CD4-positive, alpha-beta T cell treated with Interleukin-4 for 1 hour (primary cell): ENCODE data around the gene TBX5.
"Not testable (repeated sequence)": the region's sequence is repeated elsewhere in the genome, so short reads cannot be mapped to it uniquely, and the experiment has no call there.

Source experiments
- DNase-seq, 2 donors: peaks; one replicate each; pipeline ENCODE4 v3.0.0-alpha.2; 2020 to 2022

The TBX5 gene

DNA sequence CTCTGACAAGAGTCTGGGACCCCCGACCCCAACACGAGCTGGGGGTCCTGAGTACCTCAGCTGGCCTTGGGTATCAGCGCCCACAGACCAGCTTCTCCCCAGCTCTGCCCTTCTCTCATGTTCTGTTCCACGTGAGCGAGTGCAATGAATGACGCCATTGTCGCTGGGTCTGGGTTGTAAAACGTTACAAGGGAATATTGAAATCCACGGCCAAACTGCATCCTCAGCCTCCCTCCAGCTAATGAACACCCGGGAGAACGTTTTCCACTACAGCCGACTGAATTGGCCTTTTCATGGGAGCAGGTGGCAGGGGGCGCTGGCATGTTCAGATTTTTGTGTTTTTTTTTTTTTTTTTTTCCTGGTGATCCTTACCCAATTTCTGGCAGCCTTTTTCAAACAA, 34.7 kb downstream of the TBX5 start:
- no peak for DNase-seq

DNA sequence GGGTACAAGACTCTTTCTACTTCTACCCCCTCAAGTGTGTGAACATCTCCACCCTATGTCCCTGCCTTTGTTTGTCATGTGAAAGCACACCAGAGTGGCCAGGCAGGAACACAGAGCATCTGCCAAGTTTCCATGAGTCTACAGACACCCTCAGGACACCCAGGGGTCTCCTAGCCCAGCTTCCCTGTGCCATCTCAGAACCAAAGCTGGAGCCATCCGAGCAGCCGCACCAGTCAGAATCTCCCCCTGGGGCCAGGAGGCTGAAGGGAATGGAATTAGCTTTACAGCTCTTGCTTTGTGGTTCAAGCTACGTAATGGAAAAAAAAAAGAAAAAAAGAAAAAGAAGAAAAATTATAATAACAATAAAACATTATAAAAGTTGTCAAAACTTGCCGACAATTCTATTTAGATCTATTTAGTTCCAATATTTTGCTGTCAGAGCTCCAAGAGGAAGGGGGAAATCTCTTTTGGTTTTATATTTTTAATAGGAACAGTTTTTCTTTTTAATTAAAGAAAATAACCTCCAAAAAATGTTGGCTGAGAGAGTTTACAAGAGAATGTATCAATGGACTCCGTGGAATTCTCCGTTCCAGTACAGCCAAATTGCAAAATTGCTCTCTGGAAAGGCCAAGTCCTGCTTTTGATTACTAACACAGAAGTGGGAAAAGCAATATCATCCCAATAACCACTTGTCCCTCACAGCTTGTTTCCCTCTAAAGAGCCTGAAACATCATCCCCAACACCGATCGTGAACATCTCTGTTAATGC, 37.1 kb downstream of the TBX5 start:
- no peak for DNase-seq

DNA sequence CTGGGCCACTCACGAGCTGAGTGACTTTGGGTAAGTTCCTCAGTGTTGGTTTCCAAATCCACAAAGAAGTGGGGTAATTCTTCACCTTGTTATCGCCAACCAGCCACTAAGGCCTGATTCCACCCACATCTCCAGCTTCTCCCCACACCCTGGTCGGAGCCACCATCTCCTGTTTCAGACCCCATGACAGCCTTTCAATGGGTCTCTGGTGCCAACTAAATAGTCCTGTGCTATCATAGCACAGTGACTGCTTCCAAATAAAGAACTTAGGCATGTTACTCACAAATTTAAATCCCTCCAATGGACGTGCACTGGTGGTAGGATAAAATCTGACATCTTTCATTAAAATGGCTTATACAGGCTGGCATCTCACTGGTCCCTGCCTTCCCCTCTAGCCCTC, 44.0 kb downstream of the TBX5 start:
- no peak for DNase-seq

DNA sequence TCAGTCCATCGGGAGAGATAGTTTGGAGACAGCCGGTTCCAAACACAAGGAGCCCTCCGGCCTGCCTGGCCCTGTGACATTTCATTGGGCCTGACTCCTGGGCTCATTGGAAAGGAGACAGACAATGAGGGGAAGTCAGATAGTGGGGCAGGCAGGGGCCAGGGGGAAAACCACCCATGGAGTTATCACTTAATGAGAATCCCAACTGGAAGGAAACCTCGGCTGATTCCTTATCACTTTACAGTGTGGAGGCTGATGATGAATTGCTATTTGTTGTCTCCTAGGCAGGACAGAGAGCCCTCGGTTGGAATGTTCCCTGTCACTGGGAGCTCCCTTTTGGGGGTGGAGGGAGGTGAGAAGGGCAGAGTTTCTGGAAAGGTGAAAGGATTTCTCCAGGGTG, 44.4 kb downstream of the TBX5 start:
- no peak for DNase-seq

DNA sequence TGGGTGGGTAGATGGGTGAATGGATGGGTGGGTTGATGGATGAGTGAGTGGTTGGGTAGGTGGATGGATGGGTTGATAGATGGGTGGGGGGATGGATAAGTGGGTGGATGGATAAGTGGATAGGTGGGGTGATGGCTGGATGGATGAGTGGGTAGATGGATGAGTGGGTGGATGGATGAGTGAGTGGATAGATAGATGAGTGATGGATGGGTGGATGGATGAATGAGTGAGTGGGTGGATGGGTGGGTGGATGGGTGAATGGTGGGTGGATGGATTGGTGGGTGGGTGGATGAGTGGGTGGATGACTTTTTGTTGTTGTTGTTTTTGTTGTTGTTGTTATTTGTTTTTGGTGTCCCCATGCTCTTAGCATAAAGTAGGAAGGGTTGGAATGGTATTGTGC, 45.5 kb downstream of the TBX5 start:
- no peak for DNase-seq

DNA sequence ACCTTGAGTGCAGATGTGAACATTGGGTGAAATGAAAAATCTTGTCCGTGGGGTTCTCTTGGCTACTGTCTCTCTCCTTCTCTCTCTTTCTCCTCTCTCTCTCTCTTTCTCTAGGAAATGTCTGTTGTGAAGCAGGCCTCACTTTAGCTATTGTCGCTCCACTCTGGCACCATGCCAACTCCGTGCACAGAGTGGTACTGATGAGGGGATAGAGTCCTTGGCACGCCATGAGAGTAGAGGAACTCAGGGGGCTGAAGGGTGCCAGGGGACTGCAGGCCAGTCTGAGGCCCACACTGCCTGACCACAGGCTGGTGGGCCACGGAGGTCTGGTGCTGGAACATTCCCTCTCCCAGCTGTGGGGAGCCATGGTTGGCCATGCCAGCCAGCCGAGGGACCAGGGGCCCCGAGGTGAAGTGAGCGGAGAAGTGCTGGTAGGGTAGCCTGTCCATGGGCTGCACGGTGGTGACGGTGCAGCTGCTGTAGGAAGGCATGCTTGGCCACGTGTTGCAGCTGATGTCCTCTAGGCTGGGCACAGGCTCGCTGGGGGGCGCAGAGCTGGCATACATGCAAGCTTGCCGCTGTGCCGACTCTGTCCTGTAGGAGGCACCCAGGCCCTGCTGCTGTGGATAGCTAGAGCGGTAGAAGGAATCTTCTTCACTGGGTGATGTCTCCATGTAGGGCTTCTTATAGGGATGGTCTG, 50.4 kb downstream of the TBX5 start:
- DNase-seq: no peak

DNA sequence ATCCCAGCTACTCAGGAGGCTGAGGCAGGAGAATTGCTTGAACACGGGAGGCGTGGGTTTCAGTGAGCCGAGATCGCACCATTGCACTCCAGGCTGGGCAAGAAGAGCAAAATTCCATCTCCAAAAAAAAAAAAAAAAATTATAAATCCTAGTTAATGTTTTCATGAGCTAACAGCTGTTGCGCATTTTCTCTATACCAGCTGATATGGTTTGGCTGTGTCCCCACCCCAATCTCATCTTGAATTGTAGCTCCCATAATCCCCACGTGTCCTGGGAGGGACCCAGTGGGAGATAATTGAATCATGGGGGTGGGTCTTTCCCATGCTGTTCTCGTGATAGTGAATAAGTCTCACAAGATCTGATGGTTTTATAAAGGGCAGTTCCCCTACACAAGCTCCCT, 56.7 kb downstream of the TBX5 start:
- not testable (repeated sequence) for DNase-seq

DNA sequence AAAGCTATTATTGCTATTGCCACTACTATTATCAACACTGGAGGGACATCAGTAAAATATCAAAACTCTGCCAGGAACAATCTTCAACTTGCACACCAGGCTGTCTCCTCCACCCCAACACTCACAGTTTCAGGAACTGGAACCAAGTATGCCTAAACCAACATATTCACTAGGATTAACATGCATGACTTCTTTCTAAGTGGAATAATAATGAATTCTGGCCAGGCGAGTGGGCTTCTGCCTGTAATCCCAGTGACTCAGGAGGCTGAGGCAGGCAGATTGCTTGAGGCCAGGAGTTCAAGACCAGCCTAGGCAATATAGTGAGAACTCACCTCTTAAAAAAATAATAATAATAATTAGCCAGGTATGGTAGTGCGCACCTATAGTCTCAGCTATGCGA, 58.1 kb downstream of the TBX5 start:
- DNase-seq: no peak

DNA sequence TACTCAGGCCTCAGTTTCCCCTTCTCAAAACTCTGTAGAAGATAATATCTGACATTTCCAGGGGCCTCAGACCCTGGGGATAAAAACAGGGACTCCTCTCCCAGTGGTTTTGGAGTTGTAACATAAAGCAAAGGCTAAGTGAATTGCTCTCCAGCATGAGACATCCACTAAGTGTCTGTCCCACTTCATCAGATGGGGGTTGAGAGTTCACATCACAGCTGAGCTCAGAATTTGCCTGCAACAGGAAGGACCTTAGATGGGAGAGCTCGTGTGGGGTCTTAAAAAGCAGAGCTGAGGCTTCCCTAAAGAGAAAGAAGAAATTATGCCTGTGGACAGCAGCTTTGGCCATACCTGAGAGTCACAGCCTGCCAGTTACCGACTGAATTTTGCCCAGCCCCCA, 61.1 kb downstream of the TBX5 start:
- no peak for DNase-seq

DNA sequence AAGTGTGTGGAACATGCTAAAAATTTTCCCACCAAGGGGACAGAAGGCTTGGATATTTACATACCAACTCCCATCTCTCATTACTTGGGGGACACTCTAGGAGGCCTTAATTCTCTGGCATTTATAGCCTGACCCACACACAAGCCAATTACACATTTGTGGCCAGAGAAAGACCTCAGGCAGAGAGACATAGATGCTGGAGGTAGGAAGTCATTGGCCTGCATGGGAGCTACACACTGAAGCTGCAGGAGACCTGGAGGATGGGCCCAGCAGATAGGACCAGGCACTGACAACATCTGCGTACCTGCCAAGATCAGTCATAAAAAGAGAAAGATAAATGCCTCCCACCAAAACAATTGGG, 61.7 kb downstream of the TBX5 start:
- DNase-seq: no peak

DNA sequence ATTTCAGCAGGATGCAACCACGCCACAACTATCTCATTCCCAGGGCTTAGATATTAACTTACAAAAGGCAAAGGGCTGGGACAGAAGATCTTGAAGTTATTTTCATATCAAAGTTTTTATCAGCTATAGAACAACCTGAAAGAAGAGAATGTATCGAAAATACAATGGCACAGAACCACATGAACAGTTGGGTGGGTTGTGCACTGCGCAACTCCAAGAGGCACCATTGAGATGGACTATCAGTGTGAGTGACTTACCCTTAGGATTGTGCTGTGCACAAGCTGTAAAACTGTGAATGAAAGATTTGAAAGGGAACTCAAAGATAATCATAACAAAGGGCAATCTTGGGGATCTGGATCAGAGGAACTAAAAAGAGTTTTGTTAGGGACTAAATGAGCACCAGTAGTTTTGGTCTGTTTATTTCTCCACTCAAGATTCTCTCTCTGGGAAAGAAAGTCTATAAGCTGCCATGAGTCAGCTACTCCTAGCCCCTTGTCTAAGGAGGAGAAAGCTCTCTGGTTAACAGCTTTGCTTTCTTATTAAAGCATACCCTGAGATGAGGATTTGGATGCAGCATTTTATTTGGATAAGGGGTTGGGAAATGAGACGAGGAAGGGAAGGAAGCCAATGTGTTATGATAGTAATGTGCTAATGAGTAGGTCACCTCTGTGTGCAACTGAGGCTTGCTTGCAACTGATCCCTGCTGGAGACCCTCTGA, 62.2 kb downstream of the TBX5 start:
- no peak for DNase-seq

DNA sequence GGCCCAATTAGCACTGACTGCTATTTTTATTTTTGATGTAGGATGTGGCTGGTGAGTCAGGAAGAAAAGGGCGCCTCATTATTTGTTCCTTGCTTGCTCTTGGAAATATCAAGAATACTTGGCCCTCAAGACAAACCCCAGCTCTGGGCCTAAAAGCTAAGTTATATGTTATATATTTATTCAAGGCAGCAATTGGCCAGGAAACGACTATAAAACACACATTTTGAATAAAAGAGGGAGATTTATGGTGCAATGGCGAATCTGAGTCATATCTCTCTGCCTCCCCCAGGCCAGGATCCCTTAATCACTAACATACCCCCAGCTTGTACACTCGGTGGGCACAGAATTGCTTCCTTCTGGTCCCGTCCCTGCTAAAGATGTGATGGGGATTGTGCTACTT, 63.3 kb downstream of the TBX5 start:
- no peak for DNase-seq

DNA sequence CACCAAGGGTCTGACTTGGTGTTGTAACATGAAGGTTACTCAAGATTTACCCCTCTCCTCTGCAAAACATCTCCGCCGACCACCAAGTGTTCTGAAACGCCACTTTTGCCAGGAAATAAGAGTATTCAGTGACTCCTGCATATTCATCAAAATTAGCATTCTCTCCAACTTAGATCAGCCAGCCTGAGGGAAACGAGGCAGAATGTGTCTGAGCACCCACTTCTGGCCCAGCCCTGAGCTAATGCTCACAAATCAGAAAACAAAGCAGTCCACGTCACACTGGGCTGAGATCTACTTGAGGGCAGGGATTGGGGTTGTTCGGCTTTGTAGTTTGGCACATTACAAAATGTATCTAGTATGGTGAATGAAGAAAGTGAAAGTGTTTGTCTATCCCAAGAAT, 64.3 kb downstream of the TBX5 start:
- DNase-seq: no peak

DNA sequence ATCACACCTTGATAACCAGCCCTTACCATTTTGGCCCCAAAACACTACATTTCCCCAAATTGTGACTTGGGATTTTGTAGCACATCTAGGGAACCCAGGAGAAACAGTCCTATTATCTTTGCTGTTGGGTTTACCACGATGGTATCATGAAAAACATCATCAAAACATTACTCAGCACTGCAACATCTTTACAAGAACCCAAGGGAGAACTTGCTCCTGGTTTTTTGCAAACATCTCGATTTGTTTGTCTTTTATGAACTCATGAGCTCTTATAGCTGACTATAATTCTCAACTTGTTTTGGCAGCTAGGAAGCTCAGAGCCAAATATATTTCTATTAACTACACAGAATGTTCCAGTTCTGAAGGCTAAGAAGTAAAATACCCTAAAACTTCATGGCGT, 65.7 kb downstream of the TBX5 start:
- DNase-seq: no peak

DNA sequence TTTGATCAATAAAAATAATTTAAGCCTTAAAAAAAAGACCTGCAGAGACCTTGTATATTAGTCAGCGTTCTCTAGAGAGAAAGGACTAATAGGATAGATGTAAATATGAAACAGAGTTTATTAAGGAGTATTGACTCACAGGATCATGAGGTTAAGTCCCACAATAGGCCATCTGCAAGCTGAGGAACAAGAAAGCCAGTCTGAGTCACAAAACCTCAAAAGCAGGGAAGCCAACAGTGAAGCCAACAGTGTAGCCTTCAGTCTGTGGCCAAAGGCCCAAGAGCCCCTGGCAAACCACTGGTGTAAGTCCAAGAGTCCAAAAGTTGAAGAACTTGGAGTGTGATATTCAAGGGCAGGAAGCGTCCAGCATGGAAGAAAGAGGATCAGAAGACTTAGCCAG, 66.3 kb downstream of the TBX5 start:
- DNase-seq: no peak

DNA sequence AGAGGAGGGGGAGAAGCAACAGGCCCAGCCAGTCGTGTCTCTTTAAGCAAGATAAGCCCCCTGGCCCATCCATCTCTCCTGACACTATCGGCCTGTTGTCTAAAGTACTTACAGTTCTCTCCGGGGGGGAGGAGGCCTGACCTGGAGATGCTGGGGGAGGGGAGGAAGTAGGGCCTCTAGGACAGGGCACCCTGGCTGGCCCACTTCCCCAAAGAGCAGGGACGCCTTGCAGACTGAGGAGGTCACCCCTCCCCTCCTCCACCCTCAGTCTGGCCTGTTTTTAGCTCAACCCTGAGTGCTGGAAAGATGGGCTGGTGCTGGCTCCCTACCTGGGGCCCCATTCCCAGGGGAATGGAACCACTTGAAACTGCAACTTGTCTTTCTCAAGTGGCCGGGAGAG, 70.3 kb downstream of the TBX5 start:
- DNase-seq: no peak

DNA sequence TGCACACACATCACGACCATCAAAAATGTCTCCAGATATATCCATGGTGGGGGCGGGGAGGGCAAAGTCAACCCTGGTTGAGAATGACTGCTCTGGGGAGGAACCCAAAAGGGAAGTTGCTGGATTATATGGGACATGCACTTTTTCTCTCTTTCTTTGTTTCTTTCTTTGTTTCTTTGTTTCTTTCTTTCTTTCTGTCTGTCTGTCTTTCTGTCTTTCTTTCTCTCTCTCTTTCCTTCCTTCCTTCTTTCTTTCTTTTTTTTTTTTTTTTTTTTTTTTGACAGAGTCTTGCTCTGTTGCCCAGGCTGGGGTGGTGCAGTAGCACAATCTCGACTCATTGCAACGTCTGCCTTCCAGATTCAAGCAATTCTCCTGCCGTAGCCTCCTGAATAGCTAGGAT, 71.5 kb downstream of the TBX5 start:
- no peak for DNase-seq

DNA sequence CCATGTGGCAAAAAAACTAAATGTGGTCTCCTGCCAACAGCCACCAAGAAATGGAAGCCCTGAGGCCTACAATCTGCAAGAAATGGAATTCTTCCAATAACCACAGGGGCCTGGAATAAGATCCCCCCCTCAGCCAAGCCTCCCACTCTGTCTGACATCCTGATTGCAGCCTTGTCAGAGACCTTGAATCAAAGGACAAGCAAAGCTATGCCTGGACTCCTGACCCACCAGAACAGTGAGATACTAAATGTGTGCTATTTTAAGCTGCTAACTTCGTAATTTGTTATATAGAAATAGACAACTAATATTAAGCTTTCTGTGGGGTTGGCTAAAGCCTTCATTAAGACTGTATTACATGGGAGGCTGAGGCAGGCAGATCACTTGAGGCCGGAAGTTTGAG, 77.7 kb downstream of the TBX5 start:
- no peak for DNase-seq

DNA sequence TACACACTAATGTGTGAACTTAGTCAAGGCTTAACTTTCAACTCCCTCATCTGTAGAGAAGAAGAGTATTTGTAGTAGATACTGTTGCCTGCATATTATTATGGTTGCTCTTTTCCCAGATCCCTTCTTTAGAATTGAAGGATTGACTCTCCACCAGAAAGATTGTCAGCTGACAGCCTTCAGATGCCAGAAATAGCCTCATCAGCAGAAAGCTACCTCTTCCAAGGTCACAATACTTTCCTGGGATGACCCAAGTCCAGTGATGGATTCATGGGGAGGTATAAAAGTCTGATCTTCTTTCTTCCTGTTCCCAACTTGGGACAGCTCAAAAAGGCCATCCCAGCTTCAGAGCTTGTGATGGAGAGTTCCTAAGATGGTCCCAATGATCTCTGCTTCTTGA, 78.2 kb downstream of the TBX5 start:
- no peak for DNase-seq

DNA sequence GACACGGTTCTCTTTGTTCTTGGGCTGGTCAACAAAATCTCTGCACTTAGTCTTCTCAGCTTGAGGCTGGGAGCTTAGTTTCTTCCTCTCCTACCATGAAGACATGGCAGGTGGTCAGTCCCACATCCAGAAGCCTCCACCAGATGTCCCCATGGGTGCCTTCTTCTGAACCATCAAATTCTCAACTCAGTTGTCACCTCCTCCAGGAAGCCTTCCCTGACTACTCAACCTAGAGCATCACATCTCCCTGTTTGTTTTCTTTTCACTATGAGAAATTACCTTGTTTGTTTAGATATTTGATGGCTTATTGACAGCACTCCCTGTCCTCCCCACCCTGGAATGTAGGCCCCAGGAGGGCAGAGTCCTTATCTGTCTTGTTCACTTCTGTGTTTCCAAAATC, 84.4 kb downstream of the TBX5 start:
- no peak for DNase-seq

DNA sequence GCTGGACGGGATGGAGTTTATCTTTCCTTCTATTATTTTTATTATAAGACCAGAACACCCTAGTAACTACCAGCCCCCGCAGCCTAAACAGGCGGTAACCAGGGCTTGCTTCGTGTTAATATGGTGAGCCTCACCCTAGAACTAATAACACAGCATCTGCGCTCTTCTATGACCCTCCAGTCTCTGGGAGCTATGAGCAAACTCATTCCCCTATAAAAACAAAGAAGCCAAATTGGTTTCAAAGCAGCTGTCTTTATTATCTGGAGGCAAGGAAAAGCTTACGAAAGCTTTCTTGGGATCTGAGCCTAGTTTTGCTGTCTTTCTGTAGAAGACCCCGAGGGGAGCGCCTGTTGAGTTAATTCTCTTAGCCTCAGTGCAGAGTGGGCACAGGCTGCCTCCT, 85.0 kb downstream of the TBX5 start:
- DNase-seq: no peak

DNA sequence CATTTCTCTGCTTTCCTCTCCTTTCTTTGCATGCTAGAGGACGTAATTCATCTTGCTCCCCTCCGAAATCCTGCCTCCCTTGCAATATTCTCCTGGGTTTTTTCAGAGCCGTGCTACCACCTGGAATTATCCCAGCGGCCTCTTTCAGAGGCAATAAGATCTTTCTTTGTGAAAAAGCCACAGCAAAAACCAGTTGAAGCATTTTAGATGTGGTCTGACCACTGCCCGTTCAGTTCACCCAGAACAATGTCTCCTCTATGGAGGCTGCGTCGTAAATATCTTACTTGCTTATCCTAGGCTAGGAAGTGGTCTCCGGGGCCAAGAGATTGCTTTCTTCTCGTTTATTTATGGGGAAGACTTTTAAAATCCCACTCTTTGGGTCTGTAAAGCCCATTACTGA, 85.8 kb downstream of the TBX5 start:
- DNase-seq: no peak

DNA sequence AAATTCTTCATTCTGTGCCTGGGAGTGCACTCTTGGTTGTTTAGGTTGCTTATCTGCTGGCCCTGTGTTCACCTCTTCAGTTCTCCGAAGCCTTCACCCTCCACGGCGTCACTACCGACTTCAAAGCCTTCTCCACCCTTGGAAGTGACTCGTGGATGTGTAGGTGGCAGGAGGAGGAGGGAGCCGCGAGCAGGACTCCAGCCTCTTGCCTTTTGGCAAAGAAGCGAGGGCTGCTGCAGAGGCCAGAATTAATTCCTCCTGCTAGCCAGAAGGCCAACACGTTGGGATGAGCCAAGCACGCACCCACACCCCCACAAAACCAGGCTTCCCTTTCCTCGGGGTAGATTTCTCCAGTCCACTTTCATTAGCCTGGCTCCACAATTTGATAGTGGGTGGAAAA, 86.5 kb downstream of the TBX5 start:
- no peak for DNase-seq

DNA sequence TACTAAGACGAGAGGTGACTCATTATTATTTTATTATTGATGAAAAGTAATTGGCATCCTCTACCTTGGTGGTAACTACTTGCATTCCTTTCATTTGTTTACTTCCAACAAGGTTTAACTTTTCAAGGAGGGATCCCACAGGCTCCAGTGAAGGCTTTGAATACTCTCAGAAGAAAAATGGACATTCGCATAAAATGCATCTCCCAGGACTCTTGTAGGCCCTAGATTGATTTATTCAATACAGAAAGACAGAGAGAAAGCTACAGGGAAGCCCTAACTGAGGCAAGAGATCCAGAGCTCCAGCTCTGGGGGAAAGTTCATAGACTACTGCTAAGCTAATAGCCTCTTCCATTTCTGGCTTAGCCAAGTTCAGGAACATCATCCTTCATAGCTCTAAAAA, 87.0 kb downstream of the TBX5 start:
- DNase-seq: no peak
